ENCODE measurements around the gene C11orf68.

C11orf68 gene

GRCh38 chr11:65883786-65884715, 34.8 kb downstream of the C11orf68 start:
- Histone ChIP-seq H3K9me3 (ENCODE audit: control insufficient read depth, low read length) (no peaks in the 10 kb centered on the region), H3K4me1 (ENCODE audit: control insufficient read depth, insufficient read depth, low read length) (peaks cover 36% of the 10 kb centered on the region), H3K27me3 (ENCODE audit: control insufficient read depth, insufficient read depth, low read length) (no peaks in the 10 kb centered on the region), H3K36me3 (ENCODE audit: control insufficient read depth, insufficient read depth, low read length) (peaks cover 15% of the 10 kb centered on the region), H3K4me3 (ENCODE audit: low read length) (no peak overlapping the region), H3K9ac (ENCODE audit: low read length) (no peak overlapping the region)

DNA sequence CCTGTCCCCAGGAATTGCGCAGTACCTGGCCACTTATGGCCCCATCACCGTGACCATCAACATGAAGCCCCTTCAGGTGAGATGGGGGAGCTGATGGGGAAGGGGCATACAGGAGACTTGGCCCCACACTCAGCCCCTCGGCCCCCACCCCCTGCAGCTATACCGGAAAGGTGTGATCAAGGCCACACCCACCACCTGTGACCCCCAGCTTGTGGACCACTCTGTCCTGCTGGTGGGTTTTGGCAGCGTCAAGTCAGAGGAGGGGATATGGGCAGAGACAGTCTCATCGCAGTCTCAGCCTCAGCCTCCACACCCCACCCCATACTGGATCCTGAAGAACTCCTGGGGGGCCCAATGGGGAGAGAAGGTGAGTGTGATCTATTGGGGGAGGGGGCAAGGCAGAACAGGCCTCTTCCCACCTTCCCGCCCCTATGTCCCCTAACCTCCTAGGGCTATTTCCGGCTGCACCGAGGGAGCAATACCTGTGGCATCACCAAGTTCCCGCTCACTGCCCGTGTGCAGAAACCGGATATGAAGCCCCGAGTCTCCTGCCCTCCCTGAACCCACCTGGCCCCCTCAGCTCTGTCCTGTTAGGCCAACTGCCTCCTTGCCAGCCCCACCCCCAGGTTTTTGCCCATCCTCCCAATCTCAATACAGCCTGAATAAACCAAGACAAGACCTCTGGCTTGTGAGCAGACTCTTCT, 35.7 kb downstream of the C11orf68 start:
- H3K27me3 ChIP-seq (ENCODE audit: control insufficient read depth, insufficient read depth, low read length), result no peaks in the 10 kb centered on the region
- H3K9me3 ChIP-seq (ENCODE audit: control insufficient read depth, low read length), result no peaks in the 10 kb centered on the region
- no peak overlapping the region for H3K9ac ChIP-seq (ENCODE audit: low read length)
- peaks cover 15% of the 10 kb centered on the region for H3K36me3 ChIP-seq (ENCODE audit: control insufficient read depth, insufficient read depth, low read length)
- H3K4me1 ChIP-seq (ENCODE audit: control insufficient read depth, insufficient read depth, low read length), result peaks cover 32% of the 10 kb centered on the region
- H3K4me3 ChIP-seq (ENCODE audit: low read length), result no peak overlapping the region

GRCh38 chr11:65882120-65883057, 36.5 kb downstream of the C11orf68 start:
- Histone ChIP-seq H3K4me1 (ENCODE audit: control insufficient read depth, insufficient read depth, low read length) (peaks cover 27% of the 10 kb centered on the region), H3K36me3 (ENCODE audit: control insufficient read depth, insufficient read depth, low read length) (peaks cover 15% of the 10 kb centered on the region), H3K9me3 (ENCODE audit: control insufficient read depth, low read length) (no peaks in the 10 kb centered on the region), H3K9ac (ENCODE audit: low read length) (no peak overlapping the region), H3K27me3 (ENCODE audit: control insufficient read depth, insufficient read depth, low read length) (no peaks in the 10 kb centered on the region), H3K4me3 (ENCODE audit: low read length) (no peak overlapping the region)

DNA sequence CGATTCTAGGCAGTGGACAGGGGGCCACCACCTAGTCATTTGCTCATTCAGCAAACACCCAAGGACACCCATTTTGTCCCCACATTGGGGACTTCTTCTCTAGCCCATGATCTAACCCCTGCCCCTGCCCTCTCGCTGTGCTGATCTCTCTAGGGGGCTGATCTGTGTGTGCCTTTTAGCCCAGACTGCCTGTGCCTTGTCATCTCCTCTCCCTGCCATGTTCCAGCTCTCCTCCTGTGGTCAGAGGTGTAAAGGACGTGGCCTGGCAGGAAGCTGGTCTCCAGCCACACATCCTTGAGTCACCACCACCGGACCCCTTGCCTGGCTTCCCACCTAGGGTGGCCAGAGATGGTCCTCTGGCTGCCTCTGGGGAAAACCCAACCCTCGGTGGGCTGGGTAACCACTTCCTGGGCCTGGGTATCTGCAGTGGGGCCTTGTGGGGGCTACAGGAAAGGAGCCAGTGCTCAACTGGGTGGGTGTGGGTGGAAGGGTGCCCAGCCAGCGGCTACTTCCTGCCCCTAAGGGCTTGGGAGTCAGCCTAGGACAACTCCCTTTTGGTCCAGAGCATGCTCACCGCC, 37.9 kb downstream of the C11orf68 start:
- Histone ChIP-seq H3K36me3 (ENCODE audit: control insufficient read depth, insufficient read depth, low read length) (peaks cover 15% of the 10 kb centered on the region), H3K9me3 (ENCODE audit: control insufficient read depth, low read length) (no peaks in the 10 kb centered on the region), H3K4me3 (ENCODE audit: low read length) (no peak overlapping the region), H3K4me1 (ENCODE audit: control insufficient read depth, insufficient read depth, low read length) (peaks cover 13% of the 10 kb centered on the region), H3K9ac (ENCODE audit: low read length) (no peak overlapping the region), H3K27me3 (ENCODE audit: control insufficient read depth, insufficient read depth, low read length) (no peaks in the 10 kb centered on the region)

DNA sequence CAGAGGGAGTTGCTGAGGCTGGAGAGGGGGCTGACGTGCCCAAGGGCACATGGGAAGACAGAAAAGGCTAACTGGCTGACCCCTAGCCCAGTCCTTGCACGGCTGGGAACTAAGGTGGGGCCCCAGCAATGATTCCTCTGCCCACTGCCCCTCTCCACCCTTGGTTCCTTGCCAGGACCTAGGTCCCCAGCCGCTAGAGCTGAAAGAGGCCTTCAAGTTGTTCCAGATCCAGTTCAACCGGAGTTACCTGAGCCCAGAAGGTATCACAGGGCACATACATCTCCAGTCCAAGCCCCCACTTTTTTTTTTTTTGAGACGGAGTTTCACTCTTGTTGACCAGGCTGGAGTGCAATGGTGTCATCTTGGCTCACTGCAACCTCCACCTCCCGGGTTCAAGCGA, 38.8 kb downstream of the C11orf68 start:
- Histone ChIP-seq H3K36me3 (ENCODE audit: control insufficient read depth, insufficient read depth, low read length) (peaks cover 15% of the 10 kb centered on the region), H3K4me3 (ENCODE audit: low read length) (no peak overlapping the region), H3K9me3 (ENCODE audit: control insufficient read depth, low read length) (no peaks in the 10 kb centered on the region), H3K4me1 (ENCODE audit: control insufficient read depth, insufficient read depth, low read length) (peaks cover 7% of the 10 kb centered on the region), H3K27me3 (ENCODE audit: control insufficient read depth, insufficient read depth, low read length) (no peaks in the 10 kb centered on the region), H3K9ac (ENCODE audit: low read length) (no peak overlapping the region)

DNA sequence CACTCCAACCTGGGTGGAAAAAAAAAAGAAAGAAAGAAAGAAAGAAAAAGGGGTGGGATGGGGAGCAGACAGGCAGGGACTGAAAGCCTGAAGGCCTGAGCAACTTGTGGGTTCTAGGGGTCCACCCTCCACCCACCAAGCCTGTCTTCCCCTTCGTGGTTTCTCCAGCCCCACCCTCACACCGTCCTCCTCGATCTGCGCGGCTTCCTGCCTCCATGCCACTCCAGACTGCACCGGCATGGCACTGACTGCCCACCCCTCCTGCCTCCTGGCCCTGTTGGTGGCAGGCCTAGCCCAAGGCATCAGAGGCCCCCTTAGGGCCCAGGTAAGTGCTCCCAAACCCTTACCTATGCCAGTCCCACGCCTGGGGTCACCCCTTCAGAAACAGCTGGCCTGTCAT, 39.2 kb downstream of the C11orf68 start, which contains the start of gene CTSW:
Gene CTSW (plus strand): TSS at position 221 of the 400 bp plus-strand sequence. CDS start 18 bp downstream, at position 239.
- Histone ChIP-seq H3K9me3 (ENCODE audit: control insufficient read depth, low read length) (no peaks in the 10 kb centered on the region), H3K9ac (ENCODE audit: low read length) (no peak within 1 kb of the TSS), H3K36me3 (ENCODE audit: control insufficient read depth, insufficient read depth, low read length) (peaks cover 15% of the 10 kb centered on the region), H3K4me3 (ENCODE audit: low read length) (no peak within 1 kb of the TSS), H3K27me3 (ENCODE audit: control insufficient read depth, insufficient read depth, low read length) (no peaks in the 10 kb centered on the region), H3K4me1 (ENCODE audit: control insufficient read depth, insufficient read depth, low read length) (peaks cover 3% of the 10 kb centered on the region)

- peaks cover 11% of the 10 kb centered on the region for H3K4me1 ChIP-seq (ENCODE audit: control insufficient read depth, insufficient read depth, low read length)
- no peaks in the 10 kb centered on the region for H3K9me3 ChIP-seq (ENCODE audit: control insufficient read depth, low read length)
- no peaks in the 10 kb centered on the region for H3K36me3 ChIP-seq (ENCODE audit: control insufficient read depth, insufficient read depth, low read length)
- peaks cover 5% of the 10 kb centered on the region for H3K27me3 ChIP-seq (ENCODE audit: control insufficient read depth, insufficient read depth, low read length)
- H3K9ac ChIP-seq (ENCODE audit: low read length), result peak overlapping the region; percentile 65
- peak overlapping the region; percentile 26 for H3K4me3 ChIP-seq (ENCODE audit: low read length)
These were observed 45.3 kb downstream of the C11orf68 start for GRCh38 chr11:65873318-65874156.

GRCh38 chr11:65872586-65873317, 46.1 kb downstream of the C11orf68 start, which contains the start of gene EFEMP2:
Gene EFEMP2, minus strand, starts transcription at chr11:65872800. Its CDS starts 446 bp downstream, at chr11:65872354.
- Histone ChIP-seq H3K36me3 (ENCODE audit: control insufficient read depth, insufficient read depth, low read length) (no peaks in the 10 kb centered on the region), H3K9ac (ENCODE audit: low read length) (peak within 1 kb of the TSS; percentile 65), H3K4me1 (ENCODE audit: control insufficient read depth, insufficient read depth, low read length) (peaks cover 11% of the 10 kb centered on the region), H3K9me3 (ENCODE audit: control insufficient read depth, low read length) (no peaks in the 10 kb centered on the region), H3K27me3 (ENCODE audit: control insufficient read depth, insufficient read depth, low read length) (peaks cover 5% of the 10 kb centered on the region), H3K4me3 (ENCODE audit: low read length) (peak within 1 kb of the TSS; percentile 26)

- H3K36me3 ChIP-seq (ENCODE audit: control insufficient read depth, insufficient read depth, low read length), result no peaks in the 10 kb centered on the region
- peaks cover 5% of the 10 kb centered on the region for H3K27me3 ChIP-seq (ENCODE audit: control insufficient read depth, insufficient read depth, low read length)
- no peaks in the 10 kb centered on the region for H3K9me3 ChIP-seq (ENCODE audit: control insufficient read depth, low read length)
- H3K9ac ChIP-seq (ENCODE audit: low read length), result peak overlapping the region; percentile 39
- peaks cover 11% of the 10 kb centered on the region for H3K4me1 ChIP-seq (ENCODE audit: control insufficient read depth, insufficient read depth, low read length)
- H3K4me3 ChIP-seq (ENCODE audit: low read length), result no peak overlapping the region
These were observed 46.9 kb downstream of the C11orf68 start for GRCh38 chr11:65871811-65872548.
